ENCODE data around the gene LIPJ.

LIPJ gene

GRCh38 chr10:88586462-88586861 is at the start of gene LIPJ:
Gene LIPJ, plus strand, starts transcription at chr10:88586762. Its CDS starts 3,926 bp downstream, at chr10:88590688.
- no peak for TF ChIP-seq CTCF (conservative IDR thresholded peaks at IDR 0.05; ENCODE audit: low read depth, low read length)
- DNase-seq (ENCODE audit: low read depth), result no peak
- H3K4me3 ChIP-seq (ENCODE audit: low read depth, low read length), result no peak within 1 kb of the TSS

- no peak for TF ChIP-seq CTCF (conservative IDR thresholded peaks at IDR 0.05; ENCODE audit: low read depth, low read length)
- peak; percentile 66 for DNase-seq (ENCODE audit: low read depth)
- H3K4me3 ChIP-seq (ENCODE audit: low read depth, low read length), result no peak overlapping the region
Observed at GRCh38 chr10:88537322-88537721, 49.2 kb upstream of the LIPJ start.

- TF ChIP-seq CTCF (conservative IDR thresholded peaks at IDR 0.05; ENCODE audit: low read depth, low read length), result no peak
- no peak overlapping the region for H3K4me3 ChIP-seq (ENCODE audit: low read depth, low read length)
- peak; percentile 97 for DNase-seq (ENCODE audit: low read depth)
Observed at GRCh38 chr10:88538048-88538447, 48.5 kb upstream of the LIPJ start.

GRCh38 chr10:88540351-88540750 is 46.2 kb upstream of the LIPJ start:
- TF ChIP-seq CTCF (conservative IDR thresholded peaks at IDR 0.05; ENCODE audit: low read depth, low read length), result no peak
- no peak overlapping the region for H3K4me3 ChIP-seq (ENCODE audit: low read depth, low read length)
- peak; percentile 38 for DNase-seq (ENCODE audit: low read depth)

- DNase-seq (ENCODE audit: low read depth), result peak; percentile 97
- no peak for TF ChIP-seq CTCF (conservative IDR thresholded peaks at IDR 0.05; ENCODE audit: low read depth, low read length)
- no peak overlapping the region for H3K4me3 ChIP-seq (ENCODE audit: low read depth, low read length)
Observed at GRCh38 chr10:88541116-88541626, 45.4 kb upstream of the LIPJ start.

GRCh38 chr10:88542522-88542921 is 44.0 kb upstream of the LIPJ start:
- H3K4me3 ChIP-seq (ENCODE audit: low read depth, low read length), result no peak overlapping the region
- no peak for TF ChIP-seq CTCF (conservative IDR thresholded peaks at IDR 0.05; ENCODE audit: low read depth, low read length)
- DNase-seq (ENCODE audit: low read depth), result peak; percentile 89

GRCh38 chr10:88544140-88544870 is 42.3 kb upstream of the LIPJ start:
- no peak for TF ChIP-seq CTCF (conservative IDR thresholded peaks at IDR 0.05; ENCODE audit: low read depth, low read length)
- peak; percentile 40 for DNase-seq (ENCODE audit: low read depth)
- H3K4me3 ChIP-seq (ENCODE audit: low read depth, low read length), result no peak overlapping the region

Data from choroid plexus epithelial cell (primary cell).